K562 (cell line): ENCODE measurements around the gene KLHDC7A. TPM values are rescaled to one million over a fixed set of nuclear protein-coding genes. Genes with fewer than 3 reads are reported as not detected.

Experiments
- ATAC-seq: fragments of 200-7000 bp; cut with Tn5 transposase; 3 replicates; pipeline ENCODE4 v1.9.1; 2020; ENCODE audit warnings: moderate library complexity
- BruUV-seq: library from RNA; stranded (reverse); fragments of 400-500 nt; replicated peaks from 2 replicates; lab custom pipeline; 2021; lab: Mats Ljungman, UMichigan
- CTCF ChIA-PET: fragments of 300-600 bp; formaldehyde crosslinking; extraction: SDS; loops from one replicate; lab custom pipeline; 2021; ENCODE audit warnings: low intra/inter-chr PET ratio; lab: Yijun Ruan, JAX
- POLR2A ChIA-PET: fragments of 300-600, 350-650 bp; sonication (Branson Sonifier 250); formaldehyde crosslinking; extraction: SDS; loops from one replicate; lab custom pipeline; 2021; ENCODE audit warnings: antibody characterized with exemption, inconsistent platforms; lab: Yijun Ruan, JAX
- DNase-seq, 4 experiments: peaks; one replicate each; pipeline versions ENCODE4 v3.0.0 to v3.0.0-alpha.2; 2011 to 2018; ENCODE audit warnings: low spot score in 3 of 4, mixed read lengths in 3 of 4; ENCODE audit errors: extremely low read depth in 1 of 4
- FAIRE-seq: peaks from 2 replicates; lab custom pipeline; 2011; peaks lifted over from hg19 to GRCh38; lab: Jason Lieb, UNC
- H2AFZ ChIP-seq: 2 replicates; pipeline ENCODE4 v1.6.0; 2011; ENCODE audit warnings: low read depth, low read length, control low read depth, inconsistent platforms
- H3K27ac ChIP-seq: fragments of 200-600 bp; 3 replicates; pipeline ENCODE4 v1.8.0; 2011; ENCODE audit warnings: low read depth, mild to moderate bottlenecking, control low read depth, inconsistent platforms, low read length, moderate library complexity, mixed read lengths; ENCODE audit errors: extremely low read depth
- H3K27me3 ChIP-seq, 2 experiments: fragments of 300-600 bp in 1 of 2; 2 replicates in 1 of 2; 3 replicates in 1 of 2; pipeline versions ENCODE4 v1.6.0 to v1.8.0; 2011; ENCODE audit warnings: inconsistent platforms in 2 of 2, low read length in 2 of 2, mild to moderate bottlenecking in 1 of 2, mixed read lengths in 1 of 2, moderate library complexity in 1 of 2; ENCODE audit not compliant: control insufficient read depth in 2 of 2, insufficient read depth in 2 of 2
- H3K36me3 ChIP-seq: fragments of 300-600 bp; 3 replicates; pipeline ENCODE4 v1.8.0; 2011; ENCODE audit warnings: mild to moderate bottlenecking, low read length, inconsistent platforms; ENCODE audit not compliant: control insufficient read depth, insufficient read depth
- H3K4me1 ChIP-seq, 2 experiments: fragments of 200-600 bp in 1 of 2; replicated peaks in 1 of 2; 2 replicates in 1 of 2; 3 replicates in 1 of 2; pipeline versions ENCODE4 v1.5.1 to v1.8.0; 2011; ENCODE audit warnings: inconsistent platforms in 2 of 2, low read length in 2 of 2, mild to moderate bottlenecking in 1 of 2, mixed read lengths in 1 of 2, moderate library complexity in 1 of 2; ENCODE audit not compliant: control insufficient read depth in 2 of 2, insufficient read depth in 2 of 2
- H3K4me2 ChIP-seq: 2 replicates; pipeline ENCODE4 v1.6.1; 2011; ENCODE audit warnings: low read length, control low read depth, inconsistent platforms, mixed read lengths; ENCODE audit not compliant: insufficient read depth
- H3K4me3 ChIP-seq: fragments of 200-600 bp; sonication (generic), shearing (Covaris generic); 2 replicates; pipeline ENCODE4 v1.5.1; 2016; ENCODE audit warnings: control low read depth, inconsistent platforms
- H3K79me2 ChIP-seq: fragments of 200-600 bp; 3 replicates; pipeline ENCODE4 v1.8.0; 2011; ENCODE audit warnings: low read length, inconsistent platforms; ENCODE audit not compliant: control insufficient read depth, insufficient read depth
- H3K9ac ChIP-seq, 2 experiments: 2 replicates each; pipeline versions ENCODE4 v1.6.0 to v1.6.1; 2011; ENCODE audit warnings: low read depth in 2 of 2, low read length in 2 of 2, control low read depth in 1 of 2, inconsistent platforms in 1 of 2, mild to moderate bottlenecking in 1 of 2, mixed read lengths in 1 of 2; ENCODE audit not compliant: insufficient read depth in 1 of 2
- H3K9me1 ChIP-seq: one replicate; pipeline ENCODE4 v1.6.0; 2011; ENCODE audit warnings: inconsistent platforms, mild to moderate bottlenecking, low read length, moderate library complexity; ENCODE audit not compliant: control insufficient read depth, insufficient read depth
- H3K9me3 ChIP-seq: replicated peaks from 2 replicates; pipeline ENCODE4 v1.5.1; 2011; ENCODE audit warnings: low read depth, low read length, inconsistent platforms; ENCODE audit not compliant: control insufficient read depth, insufficient read depth
- H4K20me1 ChIP-seq: replicated peaks from 2 replicates; pipeline ENCODE4 v1.6.1; 2011; ENCODE audit warnings: low read length, inconsistent platforms, mixed read lengths; ENCODE audit not compliant: control insufficient read depth, insufficient read depth
- ARNT ChIP-seq, 2 experiments: fragments of 450-650 bp; IDR thresholded peaks; 2 replicates each; pipeline ENCODE4 v1.6.1; 2016; ENCODE audit warnings: mild to moderate bottlenecking in 1 of 2
- CEBPG ChIP-seq, 3 experiments: fragments of 200-800 bp in 1 of 3; sonication (Bioruptor generic) in 1 of 3; sonication (generic) in 1 of 3; formaldehyde crosslinking in 1 of 3; IDR thresholded peaks in 2 of 3; conservative IDR thresholded peaks in 1 of 3; 2 replicates each; pipeline versions ENCODE4 v1.6.1 to v1.8.0; 2016 to 2022; ENCODE audit warnings: missing compliant biosample characterization in 2 of 3, missing genetic modification characterization in 2 of 3, mild to moderate bottlenecking in 1 of 3, missing genetic modification reagents in 1 of 3
- E2F5 ChIP-seq: sonication (generic); formaldehyde crosslinking; IDR thresholded peaks from 2 replicates; pipeline ENCODE4 v1.8.0; 2022; ENCODE audit warnings: mild to moderate bottlenecking, missing genetic modification reagents
- ELF2 ChIP-seq: fragments of 250-450 bp; sonication (Bioruptor Pico); IDR thresholded peaks from 2 replicates; pipeline ENCODE4 v1.5.0; 2021; ENCODE audit warnings: mild to moderate bottlenecking
- HMGN3 ChIP-seq: IDR thresholded peaks from 2 replicates; pipeline ENCODE4 v1.6.1; 2011; ENCODE audit warnings: borderline replicate concordance, low read depth, mild to moderate bottlenecking, mixed read lengths, low read length; ENCODE audit not compliant: insufficient read length; ENCODE audit errors: extremely low read depth
- JUNB ChIP-seq: fragments of 450-650 bp; formaldehyde crosslinking; conservative IDR thresholded peaks from 2 replicates; pipeline ENCODE4 v1.4.0; 2020; ENCODE audit warnings: mild to moderate bottlenecking
- KDM4B ChIP-seq, 2 experiments: fragments of 450-650 bp in 1 of 2; sonication (generic) in 1 of 2; IDR thresholded peaks; 2 replicates each; pipeline ENCODE4 v1.6.1; 2016 to 2017; ENCODE audit warnings: borderline replicate concordance in 2 of 2, antibody characterized with exemption in 1 of 2, low read depth in 1 of 2, mild to moderate bottlenecking in 1 of 2
- MTA1 ChIP-seq: fragments of 450-650 bp; IDR thresholded peaks from 2 replicates; pipeline ENCODE4 v1.6.1; 2017; ENCODE audit warnings: borderline replicate concordance
- NFE2 ChIP-seq: IDR thresholded peaks from 2 replicates; pipeline ENCODE4 v1.6.1; 2014; ENCODE audit warnings: antibody characterized with exemption, low read depth
- NR4A1 ChIP-seq, 2 experiments: fragments of 250-450 bp in 1 of 2; fragments of 450-650 bp in 1 of 2; sonication (Bioruptor Pico) in 1 of 2; IDR thresholded peaks; 2 replicates each; pipeline versions ENCODE4 v1.4.0 to v1.6.1; 2016 to 2020; ENCODE audit warnings: mild to moderate bottlenecking in 2 of 2, missing compliant biosample characterization in 1 of 2, missing genetic modification characterization in 1 of 2, moderate library complexity in 1 of 2
- SRSF1 ChIP-seq: fragments of 200-400 bp; formaldehyde crosslinking; IDR thresholded peaks from 2 replicates; pipeline ENCODE4 v1.6.1; 2017; ENCODE audit warnings: mild to moderate bottlenecking, low read depth, low read length, moderate library complexity
- TRIM24 ChIP-seq, 2 experiments: fragments of 450-650 bp; IDR thresholded peaks; 2 replicates each; pipeline ENCODE4 v1.6.1; 2016
- ZNF174 ChIP-seq: fragments of 250-450 bp; sonication (Bioruptor Pico); IDR thresholded peaks from 2 replicates; pipeline ENCODE4 v1.4.0; 2020; ENCODE audit warnings: mild to moderate bottlenecking
- ZNF3 ChIP-seq: fragments of 250-450 bp; sonication (Bioruptor Pico); IDR thresholded peaks from 2 replicates; pipeline ENCODE4 v1.5.0; 2021; ENCODE audit warnings: mild to moderate bottlenecking, moderate library complexity
- ZNF445 ChIP-seq: fragments of 250-450 bp; sonication (Bioruptor Pico); IDR thresholded peaks from 2 replicates; pipeline ENCODE4 v1.4.0; 2020; ENCODE audit warnings: low read depth, mild to moderate bottlenecking, moderate library complexity
- ZNF778 ChIP-seq: fragments of 450-650 bp; formaldehyde crosslinking; IDR thresholded peaks from 2 replicates; pipeline ENCODE4 v1.4.0; 2020; ENCODE audit warnings: mild to moderate bottlenecking, moderate library complexity
- ZNF780A ChIP-seq: fragments of 250-450 bp; sonication (Bioruptor Pico); IDR thresholded peaks from 2 replicates; pipeline ENCODE4 v1.5.0; 2021; ENCODE audit warnings: mild to moderate bottlenecking
- ZSCAN29 ChIP-seq: fragments of 450-650 bp; IDR thresholded peaks from 2 replicates; pipeline ENCODE4 v1.6.1; 2017
- WGBS: fragments of 100-300 bp; shearing (Covaris generic); methylation state at CpG from one replicate; pipeline ENCODE4 v1.1.6; 2016; ENCODE audit warnings: low coverage, mixed read lengths; ENCODE audit not compliant: insufficient coverage; ENCODE audit errors: missing lambda C conversion rate; 5-methylcytosine and 5-hydroxymethylcytosine counted together
- in situ Hi-C: fragments of 300-500 bp; cut with MboI; formaldehyde crosslinking; loops from 4 replicates; pipeline ENCODE4 v1.15.0; 2018; ENCODE audit warnings: inconsistent platforms, mixed read lengths
- intact Hi-C: fragments of 100-400 bp; cut with micrococcal nuclease; formaldehyde crosslinking; loops from 2 replicates; pipeline ENCODE4 v1.14.2; 2022
- polyA plus RNA-seq, 8 experiments: library from polyadenylated mRNA; depleted of rRNA in 4 of 8; stranded (reverse) in 5 of 8; unstranded in 3 of 8; fragments of >200 nt; fragmentation: Nextera tagmentation in 2 of 8; fragmentation: Illumina TruSeq in 1 of 8; extraction: Ambion mirVana in 2 of 8; extraction: Trizol in 1 of 8; gene quantifications; 2 replicates each; pipeline versions ENCODE4 v1.2.1 to v1.2.3, GENCODE V29; 2011 to 2014; ENCODE audit warnings: inconsistent platforms in 1 of 8, missing spikeins in 1 of 8
- total RNA-seq, 7 experiments: library from RNA; depleted of rRNA in 6 of 7; stranded (reverse); fragments of >200 nt in 6 of 7; fragmentation: Illumina TruSeq in 2 of 7; extraction: Trizol in 2 of 7; gene quantifications; 2 replicates each; pipeline versions ENCODE4 v1.2.1 to v1.2.3, GENCODE V29; 2011 to 2021; ENCODE audit warnings: low replicate concordance in 1 of 7
- TF ChIP-seq, protein P1 (sequence below): IDR thresholded peaks from 2 replicates; pipeline ENCODE4 v1.6.1; 2016; ENCODE audit warnings: missing genetic modification characterization, missing compliant biosample characterization

The KLHDC7A gene
- total and polyA plus RNA-seq, 9 of the 15 experiments (the other 6 are each of a cell fraction or from before 2014, with no cell fraction given): 0.01 to 0.02 (median 0.01) TPM; not detected in 6

DNA sequence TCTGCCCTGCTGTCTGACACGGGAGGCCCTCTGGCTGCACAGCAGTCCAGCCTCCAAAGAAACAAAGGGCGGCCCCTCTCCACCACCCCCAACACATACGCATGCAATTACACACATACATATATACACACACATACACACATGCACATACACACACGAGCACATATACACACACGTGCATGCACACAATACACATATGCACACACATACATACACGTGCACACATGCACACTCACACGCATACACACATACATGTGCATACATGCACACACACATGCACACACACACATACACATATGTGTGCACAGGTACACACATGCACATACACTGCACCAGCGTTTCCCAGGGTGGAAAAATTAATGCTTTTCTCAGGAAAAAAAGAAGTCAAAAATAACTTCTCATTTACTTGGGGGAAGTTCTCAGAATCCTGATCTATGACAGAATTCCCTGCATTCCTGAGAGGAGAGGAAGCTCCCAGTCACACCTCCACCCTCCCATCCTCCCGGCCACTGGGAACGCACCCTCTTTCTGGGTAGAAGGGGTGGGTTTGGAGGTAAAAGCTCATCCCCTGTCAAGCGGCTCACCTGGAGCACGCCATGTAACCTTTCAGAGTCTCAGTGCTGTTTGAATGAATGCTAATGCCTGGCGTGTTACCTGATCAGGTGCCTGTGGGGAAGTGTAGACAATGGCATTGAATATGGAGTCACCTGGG, 33.1 kb upstream of the KLHDC7A start:
- H3K27ac ChIP-seq: no peak overlapping the region
- 14% methylated on average over 13 of the region's 13 CpGs for WGBS
- H3K4me3 ChIP-seq: no peak overlapping the region
- H3K9ac ChIP-seq: no peak overlapping the region
- ATAC-seq: no peak
- TF ChIP-seq ZNF445 (CRISPR knock-in tag) (no peak), TRIM24 (IDR thresholded peaks at IDR 0.05) (no peak), SRSF1 (no peak), ZNF3 (CRISPR knock-in tag) (no peak), ZNF174 (CRISPR knock-in tag) (no peak), ZNF778 (CRISPR knock-in tag) (no peak), NFE2 (no peak), KDM4B (IDR thresholded peaks at IDR 0.05; ENCODE audit: borderline replicate concordance in 2 of 2, low read depth in 1 of 2) (no peak), ARNT (IDR thresholded peaks at IDR 0.05) (no peak), ELF2 (CRISPR knock-in tag) (no peak), ZSCAN29 (no peak), MTA1 (no peak), CEBPG (CRISPR knock-in tag; IDR thresholded peaks at IDR 0.05) (no peak), CEBPG (tag; conservative IDR thresholded peaks at IDR 0.05 in 1 of 2, IDR thresholded peaks at IDR 0.05 in 1 of 2) (no peak), JUNB (CRISPR knock-in tag) (no peak), HMGN3 (no peak), NR4A1 (CRISPR knock-in tag; IDR thresholded peaks at IDR 0.05) (no peak), NR4A1 (tag; IDR thresholded peaks at IDR 0.05) (no peak), E2F5 (CRISPR knock-in tag) (no peak), ZNF780A (CRISPR knock-in tag) (no peak)
- TF ChIP-seq, protein P1, sequence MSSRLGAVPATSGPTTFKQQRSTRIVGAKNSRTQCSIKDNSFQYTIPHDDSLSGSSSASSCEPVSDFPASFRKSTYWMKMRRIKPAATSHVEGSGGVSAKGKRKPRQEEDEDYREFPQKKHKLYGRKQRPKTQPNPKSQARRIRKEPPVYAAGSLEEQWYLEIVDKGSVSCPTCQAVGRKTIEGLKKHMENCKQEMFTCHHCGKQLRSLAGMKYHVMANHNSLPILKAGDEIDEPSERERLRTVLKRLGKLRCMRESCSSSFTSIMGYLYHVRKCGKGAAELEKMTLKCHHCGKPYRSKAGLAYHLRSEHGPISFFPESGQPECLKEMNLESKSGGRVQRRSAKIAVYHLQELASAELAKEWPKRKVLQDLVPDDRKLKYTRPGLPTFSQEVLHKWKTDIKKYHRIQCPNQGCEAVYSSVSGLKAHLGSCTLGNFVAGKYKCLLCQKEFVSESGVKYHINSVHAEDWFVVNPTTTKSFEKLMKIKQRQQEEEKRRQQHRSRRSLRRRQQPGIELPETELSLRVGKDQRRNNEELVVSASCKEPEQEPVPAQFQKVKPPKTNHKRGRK (tag): no peak
- H3K4me1 ChIP-seq: no peaks in the 10 kb centered on the region; a peak in 2 of 5 replicates
- H3K9me1 ChIP-seq: no peaks in the 10 kb centered on the region
- POLR2A ChIA-PET: interaction anchor here (0.6 kb wide), 1 partner anchor 959 kb away, joined by 3 read pairs; no protein-coding TSS in a partner anchor
- in situ Hi-C loops (no loop called here), intact Hi-C loops (no loop called here)
- CTCF ChIA-PET: no interaction called here
- no peaks in the 10 kb centered on the region for H3K79me2 ChIP-seq
- FAIRE-seq: no peak
- BruUV-seq: no TSS peak
- H3K9me3 ChIP-seq: no peaks in the 10 kb centered on the region
- H3K4me2 ChIP-seq: no peak overlapping the region
- 0 out of 5 replicates have a peak, but pooled peaks cover 0 to 2% of the 10 kb centered on the region in 2 experiments for H3K27me3 ChIP-seq
- no peak overlapping the region for H2AFZ ChIP-seq
- H4K20me1 ChIP-seq: no peaks in the 10 kb centered on the region
- DNase-seq: no peak
- H3K36me3 ChIP-seq: no peaks in the 10 kb centered on the region
